ENCODE data around the gene BCL3. TPM values are rescaled to one million over a fixed set of nuclear protein-coding genes. Genes with fewer than 3 reads are reported as not detected.
A peak's percentile ranks its signal among the peaks of the same experiment; 100 is the strongest.
"Not testable (repeated sequence)": the region's sequence is repeated elsewhere in the genome, so short reads cannot be mapped to it uniquely, and the experiment has no call there.

The BCL3 gene
- total RNA-seq, 2 experiments from 2014 or later = 75.0 to 79.6 TPM

GRCh38 chr19:44779150-44779549 is 30.6 kb downstream of the BCL3 start:
- no peak for DNase-seq
- peaks cover 3% of the 10 kb centered on the region for H3K27me3 Mint-ChIP-seq
- peaks cover under 1% of the 10 kb centered on the region for H3K4me1 Mint-ChIP-seq (ENCODE audit: low read depth)
- no peaks in the 10 kb centered on the region for H3K9me3 Mint-ChIP-seq
- H3K27ac Mint-ChIP-seq = no peak overlapping the region
- H3K4me3 Mint-ChIP-seq = no peak overlapping the region
- POLR2A ChIA-PET = no interaction called here
- intact Hi-C loops (cut with micrococcal nuclease) = no loop called here
- no peaks in the 10 kb centered on the region for H3K36me3 Mint-ChIP-seq
- CTCF ChIA-PET = interaction anchor here (0.5 to 2.8 kb wide), 3 partner anchors 8 to 65 kb away, joined by 3 to 19 read pairs (median 14); no protein-coding TSS in a partner anchor

- H3K27me3 Mint-ChIP-seq; H3K27ac Mint-ChIP-seq; H3K4me3 Mint-ChIP-seq; H3K4me1 Mint-ChIP-seq (ENCODE audit: low read depth); POLR2A ChIA-PET; H3K36me3 Mint-ChIP-seq; intact Hi-C loops (cut with micrococcal nuclease); DNase-seq; H3K9me3 Mint-ChIP-seq: not testable (repeated sequence)
- CTCF ChIA-PET = interaction anchor here (2.8 to 3.6 kb wide), 2 partner anchors 10 to 57 kb away, joined by 19 to 28 read pairs; no protein-coding TSS in a partner anchor
Measured at GRCh38 chr19:44781694-44782093, 33.2 kb downstream of the BCL3 start.

- Mint-ChIP-seq H3K4me3 (no peak overlapping the region), H3K27ac (no peak overlapping the region)
- CTCF ChIA-PET = interaction anchor here (0.6 to 4.5 kb wide), 5 partner anchors 11 to 170 kb away, joined by 3 to 43 read pairs (median 16); no protein-coding TSS in a partner anchor
Measured at GRCh38 chr19:44782729-44783128, 34.2 kb downstream of the BCL3 start.

GRCh38 chr19:44783545-44783944 is 35.0 kb downstream of the BCL3 start:
- ChIA-PET POLR2A (no interaction called here), CTCF (interaction anchor here (0.6 to 4.5 kb wide), 18 partner anchors 9 to 584 kb away, joined by 3 to 43 read pairs (median 8); partner anchors contain the start of genes BCAM and NECTIN2)
- H3K9me3 Mint-ChIP-seq = no peaks in the 10 kb centered on the region

More at GRCh38 chr19:44782729-44783128, 34.2 kb downstream of the BCL3 start:
- Mint-ChIP-seq H3K9me3 (no peaks in the 10 kb centered on the region), H3K4me1 (ENCODE audit: low read depth) (peaks cover 4% of the 10 kb centered on the region), H3K27me3 (peaks cover 3% of the 10 kb centered on the region), H3K36me3 (no peaks in the 10 kb centered on the region)
- DNase-seq = no peak
- intact Hi-C loops (cut with micrococcal nuclease) = no loop called here
- POLR2A ChIA-PET = no interaction called here

GRCh38 chr19:44785271-44785670 is 36.8 kb downstream of the BCL3 start:
- intact Hi-C loops (cut with micrococcal nuclease) = no loop called here
- Mint-ChIP-seq H3K36me3 (no peaks in the 10 kb centered on the region), H3K27ac (no peak overlapping the region), H3K4me3 (no peak overlapping the region), H3K9me3 (no peaks in the 10 kb centered on the region), H3K27me3 (no peaks in the 10 kb centered on the region), H3K4me1 (ENCODE audit: low read depth) (peaks cover 4% of the 10 kb centered on the region)
- no peak for DNase-seq
- ChIA-PET CTCF (interaction anchor here (0.7 to 4.5 kb wide), 14 partner anchors 8 to 131 kb away, joined by 3 to 43 read pairs (median 7); partner anchors contain the start of gene NECTIN2), POLR2A (no interaction called here)

More at GRCh38 chr19:44783545-44783944, 35.0 kb downstream of the BCL3 start:
- peaks cover 4% of the 10 kb centered on the region for H3K4me1 Mint-ChIP-seq (ENCODE audit: low read depth)
- no peak for DNase-seq
- no peak overlapping the region for H3K27ac Mint-ChIP-seq
- no peak overlapping the region for H3K4me3 Mint-ChIP-seq
- H3K27me3 Mint-ChIP-seq = peaks cover 3% of the 10 kb centered on the region
- intact Hi-C loops (cut with micrococcal nuclease) = no loop called here
- H3K36me3 Mint-ChIP-seq = no peaks in the 10 kb centered on the region

- no peaks in the 10 kb centered on the region for H3K36me3 Mint-ChIP-seq
- POLR2A ChIA-PET = no interaction called here
- intact Hi-C loops (cut with micrococcal nuclease) = no loop called here
- CTCF ChIA-PET = interaction anchor here (0.6 to 4.5 kb wide), 4 partner anchors 15 to 96 kb away, joined by 3 to 43 read pairs (median 7); partner anchors contain the start of gene NECTIN2
- no peak overlapping the region for H3K27ac Mint-ChIP-seq
- H3K9me3 Mint-ChIP-seq = no peaks in the 10 kb centered on the region
- DNase-seq = no peak
- no peaks in the 10 kb centered on the region for H3K27me3 Mint-ChIP-seq
- H3K4me1 Mint-ChIP-seq (ENCODE audit: low read depth) = peaks cover 4% of the 10 kb centered on the region
- no peak overlapping the region for H3K4me3 Mint-ChIP-seq
Measured at GRCh38 chr19:44785993-44786392, 37.5 kb downstream of the BCL3 start.

- peaks cover 4% of the 10 kb centered on the region for H3K4me1 Mint-ChIP-seq (ENCODE audit: low read depth)
- CTCF ChIA-PET = interaction anchor here (0.9 kb wide), 1 partner anchor 66 kb away, joined by 5 read pairs; no protein-coding TSS in a partner anchor
- H3K27ac Mint-ChIP-seq = no peak overlapping the region
- no peaks in the 10 kb centered on the region for H3K36me3 Mint-ChIP-seq
- intact Hi-C loops (cut with micrococcal nuclease) = no loop called here
- no peak for DNase-seq
- H3K27me3 Mint-ChIP-seq = no peaks in the 10 kb centered on the region
- H3K9me3 Mint-ChIP-seq = no peaks in the 10 kb centered on the region
- no peak overlapping the region for H3K4me3 Mint-ChIP-seq
- POLR2A ChIA-PET = no interaction called here
Measured at GRCh38 chr19:44788971-44789370, 40.5 kb downstream of the BCL3 start.

GRCh38 chr19:44789943-44790483 is 41.5 kb downstream of the BCL3 start:
- Mint-ChIP-seq H3K36me3 (no peaks in the 10 kb centered on the region), H3K27ac (no peak overlapping the region), H3K27me3 (no peaks in the 10 kb centered on the region), H3K4me1 (ENCODE audit: low read depth) (no peaks in the 10 kb centered on the region), H3K4me3 (no peak overlapping the region), H3K9me3 (no peaks in the 10 kb centered on the region)
- intact Hi-C loops (cut with micrococcal nuclease) = no loop called here
- no peak for DNase-seq
- ChIA-PET CTCF (interaction anchor here (0.9 kb wide), 1 partner anchor 67 kb away, joined by 5 read pairs; no protein-coding TSS in a partner anchor), POLR2A (no interaction called here)

GRCh38 chr19:44792281-44792680 is 43.8 kb downstream of the BCL3 start:
- Mint-ChIP-seq H3K4me3 (no peak overlapping the region), H3K27ac (no peak overlapping the region), H3K9me3 (no peaks in the 10 kb centered on the region), H3K4me1 (ENCODE audit: low read depth) (peaks cover 9% of the 10 kb centered on the region), H3K36me3 (no peaks in the 10 kb centered on the region), H3K27me3 (no peaks in the 10 kb centered on the region)
- DNase-seq = no peak
- intact Hi-C loops (cut with micrococcal nuclease) = no loop called here
- ChIA-PET POLR2A (no interaction called here), CTCF (interaction anchor here (2.3 kb wide), 1 partner anchor 8 kb away, joined by 8 read pairs; no protein-coding TSS in a partner anchor)

- no peaks in the 10 kb centered on the region for H3K27me3 Mint-ChIP-seq
- intact Hi-C loops (cut with micrococcal nuclease) = no loop called here
- H3K4me1 Mint-ChIP-seq (ENCODE audit: low read depth) = peaks cover 14% of the 10 kb centered on the region
- POLR2A ChIA-PET = no interaction called here
- CTCF ChIA-PET = interaction anchor here (0.8 to 2.3 kb wide), 2 partner anchors 10 to 105 kb away, joined by 3 to 8 read pairs; no protein-coding TSS in a partner anchor
- no peak for DNase-seq
- no peak overlapping the region for H3K4me3 Mint-ChIP-seq
- H3K9me3 Mint-ChIP-seq = no peaks in the 10 kb centered on the region
- H3K36me3 Mint-ChIP-seq = no peaks in the 10 kb centered on the region
- H3K27ac Mint-ChIP-seq = no peak overlapping the region
Measured at GRCh38 chr19:44794610-44795009, 46.1 kb downstream of the BCL3 start.

- Mint-ChIP-seq H3K9me3 (no peaks in the 10 kb centered on the region), H3K4me1 (ENCODE audit: low read depth) (peaks cover 14% of the 10 kb centered on the region), H3K36me3 (no peaks in the 10 kb centered on the region), H3K27me3 (no peaks in the 10 kb centered on the region), H3K4me3 (no peak overlapping the region), H3K27ac (no peak overlapping the region)
- POLR2A ChIA-PET = no interaction called here
- CTCF ChIA-PET = interaction anchor here (0.7 to 0.8 kb wide), 2 partner anchors 25 to 106 kb away, joined by 3 to 4 read pairs; no protein-coding TSS in a partner anchor
- DNase-seq = no peak
- intact Hi-C loops (cut with micrococcal nuclease) = no loop called here
Measured at GRCh38 chr19:44795398-44795987, 47.0 kb downstream of the BCL3 start.

- peak; percentile 23 for DNase-seq
- H3K27me3 Mint-ChIP-seq = no peaks in the 10 kb centered on the region
- no peaks in the 10 kb centered on the region for H3K9me3 Mint-ChIP-seq
- intact Hi-C loops (cut with micrococcal nuclease) = no loop called here
- POLR2A ChIA-PET = no interaction called here
- CTCF ChIA-PET = interaction anchor here (1.4 kb wide), 1 partner anchor 13 kb away, joined by 8 read pairs; no protein-coding TSS in a partner anchor
- H3K4me1 Mint-ChIP-seq (ENCODE audit: low read depth) = peaks cover 14% of the 10 kb centered on the region
- H3K36me3 Mint-ChIP-seq = no peaks in the 10 kb centered on the region
- H3K27ac Mint-ChIP-seq = no peak overlapping the region
- no peak overlapping the region for H3K4me3 Mint-ChIP-seq
Measured at GRCh38 chr19:44796701-44797115, 48.2 kb downstream of the BCL3 start.

Measured in activated CD4-positive, alpha-beta memory T cell treated with anti-CD3 and anti-CD28 coated beads for 36 hours (primary cell).